Neuronal stem cell (in vitro differentiated cells): ENCODE results near the gene OTUD5.

Source experiments
- DNase-seq: peaks from one replicate; pipeline ENCODE4 v3.0.0-alpha.2; 2013; ENCODE audit warnings: low spot score
- H2AFZ ChIP-seq: one replicate; pipeline ENCODE4 v1.6.1; 2013; ENCODE audit warnings: mild to moderate bottlenecking, low read length, inconsistent platforms
- H2AK5ac ChIP-seq: 2 replicates; pipeline ENCODE4 v1.6.1; 2013; ENCODE audit warnings: low read depth, mild to moderate bottlenecking, inconsistent platforms, low read length, moderate library complexity, mixed read lengths
- H2BK120ac ChIP-seq: 2 replicates; pipeline ENCODE4 v1.6.1; 2013; ENCODE audit warnings: low read depth, mild to moderate bottlenecking, inconsistent platforms, low read length, moderate library complexity, mixed read lengths
- H2BK12ac ChIP-seq: one replicate; pipeline ENCODE4 v1.6.1; 2013; ENCODE audit warnings: low read length, inconsistent platforms
- H2BK15ac ChIP-seq: 2 replicates; pipeline ENCODE4 v1.6.1; 2013; ENCODE audit warnings: mild to moderate bottlenecking, low read length, inconsistent platforms, mixed read lengths
- H2BK5ac ChIP-seq: one replicate; pipeline ENCODE4 v1.6.1; 2013; ENCODE audit warnings: inconsistent platforms, mild to moderate bottlenecking, low read length, moderate library complexity
- H3K14ac ChIP-seq: one replicate; pipeline ENCODE4 v1.6.1; 2013; ENCODE audit warnings: low read length, inconsistent platforms
- H3K18ac ChIP-seq: 2 replicates; pipeline ENCODE4 v1.6.1; 2013; ENCODE audit warnings: low read length, inconsistent platforms
- H3K23ac ChIP-seq: 2 replicates; pipeline ENCODE4 v1.6.1; 2013; ENCODE audit warnings: low read depth, mild to moderate bottlenecking, mixed read lengths, low read length, inconsistent platforms; ENCODE audit not compliant: poor library complexity
- H3K27ac ChIP-seq: replicated peaks from 3 replicates; pipeline ENCODE4 v1.5.1; 2013; ENCODE audit warnings: low read length, inconsistent platforms
- H3K27me3 ChIP-seq, 3 experiments: 2 replicates each; pipeline ENCODE4 v1.6.1; 2013; ENCODE audit warnings: low read length in 3 of 3, mild to moderate bottlenecking in 2 of 3, inconsistent platforms in 1 of 3, low read depth in 1 of 3, mixed read lengths in 1 of 3, moderate library complexity in 1 of 3; ENCODE audit not compliant: control insufficient read depth in 3 of 3, insufficient read depth in 3 of 3
- H3K36me3 ChIP-seq, 2 donors: replicated peaks in 1 of 2; 2 replicates each; pipeline ENCODE4 v1.6.1; 2013; ENCODE audit warnings: low read length in 2 of 2; ENCODE audit not compliant: control insufficient read depth in 2 of 2, insufficient read depth in 2 of 2
- H3K4ac ChIP-seq: 2 replicates; pipeline ENCODE4 v1.6.1; 2013; ENCODE audit warnings: inconsistent platforms, mild to moderate bottlenecking, low read length, moderate library complexity
- H3K4me1 ChIP-seq, 2 donors: 1 replicate in 1 of 2; 2 replicates in 1 of 2; pipeline ENCODE4 v1.6.1; 2013; ENCODE audit warnings: low read length in 2 of 2, low read depth in 1 of 2; ENCODE audit not compliant: control insufficient read depth in 2 of 2, insufficient read depth in 1 of 2
- H3K4me2 ChIP-seq: one replicate; pipeline ENCODE4 v1.6.1; 2013; ENCODE audit warnings: mild to moderate bottlenecking, low read length, inconsistent platforms; ENCODE audit not compliant: insufficient read depth, poor library complexity, severe bottlenecking
- H3K4me3 ChIP-seq, 2 donors: 2 replicates each; pipeline ENCODE4 v1.5.1; 2013; ENCODE audit warnings: low read length in 2 of 2, mild to moderate bottlenecking in 2 of 2, inconsistent platforms in 1 of 2, moderate library complexity in 1 of 2
- H3K79me1 ChIP-seq: one replicate; pipeline ENCODE4 v1.6.1; 2013; ENCODE audit warnings: low read depth, mild to moderate bottlenecking, inconsistent platforms, low read length, moderate library complexity
- H3K9ac ChIP-seq: one replicate; pipeline ENCODE4 v1.6.1; 2013; ENCODE audit warnings: mild to moderate bottlenecking, low read depth, low read length, inconsistent platforms; ENCODE audit not compliant: poor library complexity
- H3K9me3 ChIP-seq, 2 donors: replicated peaks in 1 of 2; 2 replicates each; pipeline versions ENCODE3 to v1.6.1; 2013; ENCODE audit warnings: low read length in 2 of 2, mild to moderate bottlenecking in 2 of 2, inconsistent platforms in 1 of 2, low read depth in 1 of 2, mixed read lengths in 1 of 2, moderate library complexity in 1 of 2; ENCODE audit not compliant: control insufficient read depth in 2 of 2, insufficient read depth in 1 of 2
- H4K8ac ChIP-seq: one replicate; pipeline ENCODE4 v1.6.1; 2013; ENCODE audit warnings: low read depth, mild to moderate bottlenecking, inconsistent platforms, low read length, moderate library complexity
- H4K91ac ChIP-seq: one replicate; pipeline ENCODE4 v1.6.1; 2013; ENCODE audit warnings: low read length, low read depth, mild to moderate bottlenecking, inconsistent platforms; ENCODE audit not compliant: poor library complexity
- WGBS, 2 donors: extraction: QIAGEN DNeasy Blood & Tissue Kit; methylation state at CpG; one replicate each; pipeline ENCODE4 v1.1.7; 2013; ENCODE audit warnings: missing lambda C conversion rate in 2 of 2, mixed read lengths in 1 of 2; ENCODE audit not compliant: insufficient read length in 2 of 2, insufficient replicate concordance in 1 of 2; ENCODE audit errors: extremely low coverage in 2 of 2; 5-methylcytosine and 5-hydroxymethylcytosine counted together

The OTUD5 gene

GRCh38 chrX:48934581-48935300 lies 22.7 kb downstream of the OTUD5 start:
- DNase-seq: no peak
- H2AFZ ChIP-seq: no peak overlapping the region
- no peak overlapping the region for H2BK5ac ChIP-seq
- H3K23ac ChIP-seq: no peak overlapping the region
- no peak overlapping the region for H3K18ac ChIP-seq
- no peaks in the 10 kb centered on the region for H3K27me3 ChIP-seq
- no peaks in the 10 kb centered on the region for H3K9me3 ChIP-seq
- H4K91ac ChIP-seq: no peak overlapping the region
- H2BK12ac ChIP-seq: no peak overlapping the region
- H3K4me3 ChIP-seq: no peak overlapping the region
- H3K14ac ChIP-seq: no peak overlapping the region
- H3K4me1 ChIP-seq: peaks cover 0 to 3% of the 10 kb centered on the region in 2 donors
- no peak overlapping the region for H3K4ac ChIP-seq
- no peak overlapping the region for H2AK5ac ChIP-seq
- peaks cover 13 to 52% of the 10 kb centered on the region in 2 donors for H3K36me3 ChIP-seq
- WGBS, 2 donors: no CpG with 5 or more reads among the region's 7 CpGs
- no peak overlapping the region for H3K9ac ChIP-seq
- H2BK15ac ChIP-seq: no peak overlapping the region
- no peak overlapping the region for H3K4me2 ChIP-seq
- H4K8ac ChIP-seq: no peak overlapping the region
- no peak overlapping the region for H3K27ac ChIP-seq
- no peak overlapping the region for H2BK120ac ChIP-seq
- H3K79me1 ChIP-seq: no peaks in the 10 kb centered on the region

GRCh38 chrX:48933757-48934156 lies 23.6 kb downstream of the OTUD5 start:
- no peak overlapping the region for H3K4ac ChIP-seq
- WGBS, 2 donors: no CpG with 5 or more reads among the region's 2 CpGs

GRCh38 chrX:48927736-48928382 lies 29.5 kb downstream of the OTUD5 start:
- Histone ChIP-seq H3K27ac (peak overlapping the region; percentile 27), H2BK120ac (no peak overlapping the region)

More at GRCh38 chrX:48933757-48934156, 23.6 kb downstream of the OTUD5 start:
- H3K4me3 ChIP-seq: no peak overlapping the region
- peaks cover 0 to 3% of the 10 kb centered on the region in 2 donors for H3K4me1 ChIP-seq
- H2AFZ ChIP-seq: no peak overlapping the region
- H2BK12ac ChIP-seq: no peak overlapping the region
- DNase-seq: no peak
- no peak overlapping the region for H4K8ac ChIP-seq
- no peak overlapping the region for H2BK120ac ChIP-seq
- no peak overlapping the region for H3K18ac ChIP-seq
- H3K79me1 ChIP-seq: no peaks in the 10 kb centered on the region
- H3K23ac ChIP-seq: no peak overlapping the region
- no peak overlapping the region for H2BK15ac ChIP-seq
- H2BK5ac ChIP-seq: no peak overlapping the region
- H3K9ac ChIP-seq: no peak overlapping the region
- no peak overlapping the region for H3K14ac ChIP-seq
- H3K36me3 ChIP-seq: peaks cover 13 to 44% of the 10 kb centered on the region in 2 donors
- H3K4me2 ChIP-seq: no peak overlapping the region
- H4K91ac ChIP-seq: no peak overlapping the region
- no peak overlapping the region for H3K27ac ChIP-seq
- H3K9me3 ChIP-seq: no peaks in the 10 kb centered on the region
- no peak overlapping the region for H2AK5ac ChIP-seq
- H3K27me3 ChIP-seq: no peaks in the 10 kb centered on the region

GRCh38 chrX:48927123-48927522 lies 30.3 kb downstream of the OTUD5 start:
- peaks cover 2 to 5% of the 10 kb centered on the region in 2 donors for H3K4me1 ChIP-seq
- H3K27me3 ChIP-seq: no peaks in the 10 kb centered on the region
- no peak overlapping the region for H2BK5ac ChIP-seq
- H3K4me2 ChIP-seq: no peak overlapping the region
- no peak overlapping the region for H4K91ac ChIP-seq
- H3K23ac ChIP-seq: no peak overlapping the region
- no peak overlapping the region for H3K9ac ChIP-seq
- H3K14ac ChIP-seq: no peak overlapping the region
- H2AK5ac ChIP-seq: no peak overlapping the region
- H3K4ac ChIP-seq: no peak overlapping the region
- H3K79me1 ChIP-seq: peaks cover 4% of the 10 kb centered on the region
- WGBS, 2 donors: no CpG with 5 or more reads among the region's 5 CpGs
- peaks cover 27 to 55% of the 10 kb centered on the region in 2 donors for H3K36me3 ChIP-seq
- no peak overlapping the region for H2BK15ac ChIP-seq
- H3K18ac ChIP-seq: no peak overlapping the region
- no peak overlapping the region for H4K8ac ChIP-seq
- H3K9me3 ChIP-seq: no peaks in the 10 kb centered on the region
- no peak overlapping the region for H2BK120ac ChIP-seq
- no peak for DNase-seq
- H2BK12ac ChIP-seq: no peak overlapping the region
- H3K27ac ChIP-seq: peak overlapping the region; percentile 27
- H2AFZ ChIP-seq: no peak overlapping the region
- H3K4me3 ChIP-seq: no peak overlapping the region

More at GRCh38 chrX:48927736-48928382, 29.5 kb downstream of the OTUD5 start:
- Histone ChIP-seq H2BK15ac (no peak overlapping the region), H3K4ac (no peak overlapping the region), H3K9me3 (no peaks in the 10 kb centered on the region), H3K14ac (no peak overlapping the region), H2BK5ac (no peak overlapping the region), H3K23ac (no peak overlapping the region), H3K4me2 (no peak overlapping the region), H3K36me3 (peaks cover 27 to 53% of the 10 kb centered on the region in 2 donors), H4K91ac (no peak overlapping the region), H3K4me3 (no peak overlapping the region), H3K9ac (no peak overlapping the region), H4K8ac (no peak overlapping the region), H3K4me1 (peaks cover 2 to 5% of the 10 kb centered on the region in 2 donors), H2AK5ac (no peak overlapping the region), H3K79me1 (peaks cover 4% of the 10 kb centered on the region), H3K18ac (no peak overlapping the region), H2AFZ (no peak overlapping the region), H3K27me3 (no peaks in the 10 kb centered on the region), H2BK12ac (no peak overlapping the region)
- WGBS, 2 donors: no CpG with 5 or more reads among the region's 2 CpGs
- DNase-seq: no peak
